ENCODE results near the gene SST.

The SST gene

GRCh38 chr3:187669675-187670504 lies at the start of gene SST:
Gene SST (minus strand): TSS chr3:187670394. CDS start chr3:187670291, 103 bp downstream.
- TF ChIP-seq ARNTL (CRISPR knock-in tag; IDR thresholded peaks at IDR 0.05; ENCODE audit: borderline replicate concordance, low read depth), result no peak
- no peak for TF ChIP-seq TCF4 (CRISPR knock-in tag; IDR thresholded peaks at IDR 0.05; ENCODE audit: borderline replicate concordance)
- TF ChIP-seq ZFP30 (CRISPR knock-in tag; IDR thresholded peaks at IDR 0.05), result no peak; the same call in 1 of the 2 replicates
- no peak for TF ChIP-seq ZC3H10 (CRISPR knock-in tag; IDR thresholded peaks at IDR 0.05)
- TF ChIP-seq ZNF565 (CRISPR knock-in tag; conservative IDR thresholded peaks at IDR 0.05; ENCODE audit: low read depth), result no peak
- no peak for TF ChIP-seq TOX (CRISPR knock-in tag; IDR thresholded peaks at IDR 0.05; ENCODE audit: borderline replicate concordance)
- TF ChIP-seq, protein P1, sequence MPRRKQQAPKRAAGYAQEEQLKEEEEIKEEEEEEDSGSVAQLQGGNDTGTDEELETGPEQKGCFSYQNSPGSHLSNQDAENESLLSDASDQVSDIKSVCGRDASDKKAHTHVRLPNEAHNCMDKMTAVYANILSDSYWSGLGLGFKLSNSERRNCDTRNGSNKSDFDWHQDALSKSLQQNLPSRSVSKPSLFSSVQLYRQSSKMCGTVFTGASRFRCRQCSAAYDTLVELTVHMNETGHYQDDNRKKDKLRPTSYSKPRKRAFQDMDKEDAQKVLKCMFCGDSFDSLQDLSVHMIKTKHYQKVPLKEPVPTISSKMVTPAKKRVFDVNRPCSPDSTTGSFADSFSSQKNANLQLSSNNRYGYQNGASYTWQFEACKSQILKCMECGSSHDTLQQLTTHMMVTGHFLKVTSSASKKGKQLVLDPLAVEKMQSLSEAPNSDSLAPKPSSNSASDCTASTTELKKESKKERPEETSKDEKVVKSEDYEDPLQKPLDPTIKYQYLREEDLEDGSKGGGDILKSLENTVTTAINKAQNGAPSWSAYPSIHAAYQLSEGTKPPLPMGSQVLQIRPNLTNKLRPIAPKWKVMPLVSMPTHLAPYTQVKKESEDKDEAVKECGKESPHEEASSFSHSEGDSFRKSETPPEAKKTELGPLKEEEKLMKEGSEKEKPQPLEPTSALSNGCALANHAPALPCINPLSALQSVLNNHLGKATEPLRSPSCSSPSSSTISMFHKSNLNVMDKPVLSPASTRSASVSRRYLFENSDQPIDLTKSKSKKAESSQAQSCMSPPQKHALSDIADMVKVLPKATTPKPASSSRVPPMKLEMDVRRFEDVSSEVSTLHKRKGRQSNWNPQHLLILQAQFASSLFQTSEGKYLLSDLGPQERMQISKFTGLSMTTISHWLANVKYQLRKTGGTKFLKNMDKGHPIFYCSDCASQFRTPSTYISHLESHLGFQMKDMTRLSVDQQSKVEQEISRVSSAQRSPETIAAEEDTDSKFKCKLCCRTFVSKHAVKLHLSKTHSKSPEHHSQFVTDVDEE (CRISPR knock-in tag; IDR thresholded peaks at IDR 0.05), result 0 out of 2 replicates have a peak, but pooled peaks have one; percentile 28
- no peak for TF ChIP-seq PPARA (CRISPR knock-in tag; IDR thresholded peaks at IDR 0.05; ENCODE audit: borderline replicate concordance)
- TF ChIP-seq CSDC2 (CRISPR knock-in tag; IDR thresholded peaks at IDR 0.05), result peak; percentile 96
- no peak for TF ChIP-seq GLIS3 (CRISPR knock-in tag; IDR thresholded peaks at IDR 0.05)
- TF ChIP-seq SNAI2 (CRISPR knock-in tag; IDR thresholded peaks at IDR 0.05), result peak; percentile 82; the same call in 1 of the 2 replicates
- TF ChIP-seq OSR1 (CRISPR knock-in tag; IDR thresholded peaks at IDR 0.05), result 0 out of 2 replicates have a peak, but pooled peaks have one; percentile 17
- no peak for TF ChIP-seq ESRRG (CRISPR knock-in tag; IDR thresholded peaks at IDR 0.05)
- no peak for TF ChIP-seq RARB (CRISPR knock-in tag; IDR thresholded peaks at IDR 0.05)
- no peak for TF ChIP-seq POU6F1 (CRISPR knock-in tag; IDR thresholded peaks at IDR 0.05; ENCODE audit: borderline replicate concordance, low read depth)
- TF ChIP-seq ZFP3 (CRISPR knock-in tag; IDR thresholded peaks at IDR 0.05), result peak; percentile 71
- 0 out of 2 replicates have a peak, but pooled peaks have one; percentile 10 for TF ChIP-seq ISL1 (CRISPR knock-in tag; IDR thresholded peaks at IDR 0.05)
- no peak for TF ChIP-seq BACH2 (CRISPR knock-in tag; IDR thresholded peaks at IDR 0.05; ENCODE audit: borderline replicate concordance)
- peak; percentile 83 for ATAC-seq

GRCh38 chr3:187719628-187720336 lies 49.6 kb upstream of the SST start:
- peak; percentile 38 for ATAC-seq
- TF ChIP-seq PPARA (CRISPR knock-in tag; IDR thresholded peaks at IDR 0.05; ENCODE audit: borderline replicate concordance) (no peak), GLIS3 (CRISPR knock-in tag; IDR thresholded peaks at IDR 0.05) (no peak), SNAI2 (CRISPR knock-in tag; IDR thresholded peaks at IDR 0.05) (no peak), PATZ1 (CRISPR knock-in tag; IDR thresholded peaks at IDR 0.05; ENCODE audit: borderline replicate concordance) (no peak), ZC3H10 (CRISPR knock-in tag; IDR thresholded peaks at IDR 0.05) (no peak), ISL1 (CRISPR knock-in tag; IDR thresholded peaks at IDR 0.05) (no peak), ESRRG (CRISPR knock-in tag; IDR thresholded peaks at IDR 0.05) (no peak), ARNTL (CRISPR knock-in tag; IDR thresholded peaks at IDR 0.05; ENCODE audit: borderline replicate concordance, low read depth) (no peak), ZNF8 (CRISPR knock-in tag; IDR thresholded peaks at IDR 0.05) (no peak)
- TF ChIP-seq, protein P1 (CRISPR knock-in tag; IDR thresholded peaks at IDR 0.05), result no peak
